ENCODE results near the gene TMEM117.
"Not testable (repeated sequence)": the region's sequence is repeated elsewhere in the genome, so short reads cannot be mapped to it uniquely, and the experiment has no call there.

Gene TMEM117

DNA sequence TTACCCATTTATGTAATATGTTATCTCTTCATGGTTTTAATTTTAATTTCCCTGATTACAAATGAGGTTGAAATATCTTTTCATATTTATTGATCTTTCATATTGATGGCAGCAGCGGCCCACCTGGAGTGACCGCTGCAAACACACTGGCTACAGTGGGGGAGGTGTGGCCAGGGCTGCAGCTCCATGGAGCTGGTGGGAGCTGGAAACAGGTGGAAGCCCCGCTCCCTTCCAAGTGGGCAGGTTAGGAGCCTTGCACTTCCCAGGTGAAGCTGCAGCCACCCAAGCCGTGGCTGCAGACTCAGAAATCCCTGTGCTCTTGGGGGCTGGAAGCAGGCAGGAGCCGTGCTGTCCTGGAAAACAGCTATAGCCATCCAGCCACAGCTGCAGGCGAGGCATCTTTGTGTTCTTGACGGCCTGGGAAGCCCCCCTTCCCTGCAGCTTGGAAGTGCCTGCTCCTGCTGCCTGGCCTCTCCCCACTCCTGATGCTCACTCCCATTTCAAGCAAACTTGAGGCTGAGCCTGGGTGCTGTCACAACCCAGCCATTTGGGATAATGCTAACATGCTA is 201.1 kb downstream of the TMEM117 start:
- H3K27ac ChIP-seq (ENCODE audit: low read length), result no peak overlapping the region
- no peak overlapping the region for H3K4me3 ChIP-seq (ENCODE audit: low read length)
- H3K9ac ChIP-seq (ENCODE audit: low read depth, low read length), result no peak overlapping the region
- no peaks in the 10 kb centered on the region for H3K36me3 ChIP-seq (ENCODE audit: insufficient read depth, low read depth, low read length)
- no peaks in the 10 kb centered on the region for H3K4me1 ChIP-seq (ENCODE audit: insufficient read depth, low read length)
- peaks cover 3% of the 10 kb centered on the region; the same call in 1 of the 2 replicates for H3K9me3 ChIP-seq (ENCODE audit: insufficient read depth, low read depth, low read length)
- no peaks in the 10 kb centered on the region for H3K27me3 ChIP-seq (ENCODE audit: insufficient read depth, low read length)

DNA sequence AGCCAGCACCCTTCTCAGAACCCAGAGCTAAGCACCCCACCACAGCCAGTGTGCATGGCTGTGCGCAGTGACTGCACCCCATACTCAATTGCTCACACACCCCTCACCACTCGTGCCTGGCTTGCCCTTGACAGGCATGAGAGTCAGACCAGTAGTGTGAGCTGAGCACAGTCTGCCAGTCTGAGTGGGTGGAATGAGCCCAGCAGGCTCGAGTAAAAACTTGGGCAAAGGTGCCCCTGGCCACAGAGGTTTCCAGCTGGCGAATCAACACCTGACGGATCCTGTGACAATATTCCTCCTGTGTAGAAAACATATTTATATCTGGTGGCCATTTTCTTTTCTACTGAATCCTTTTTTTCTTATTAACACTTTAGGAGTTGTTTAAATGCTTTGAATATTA is 202.5 kb downstream of the TMEM117 start:
- Histone ChIP-seq H3K27ac (ENCODE audit: low read length) (no peak overlapping the region), H3K4me1 (ENCODE audit: insufficient read depth, low read length) (no peaks in the 10 kb centered on the region), H3K4me3 (ENCODE audit: low read length) (no peak overlapping the region), H3K27me3 (ENCODE audit: insufficient read depth, low read length) (no peaks in the 10 kb centered on the region), H3K36me3 (ENCODE audit: insufficient read depth, low read depth, low read length) (no peaks in the 10 kb centered on the region), H3K9me3 (ENCODE audit: insufficient read depth, low read depth, low read length) (no peaks in the 10 kb centered on the region; the same call in 1 of the 2 replicates), H3K9ac (ENCODE audit: low read depth, low read length) (no peak overlapping the region)

DNA sequence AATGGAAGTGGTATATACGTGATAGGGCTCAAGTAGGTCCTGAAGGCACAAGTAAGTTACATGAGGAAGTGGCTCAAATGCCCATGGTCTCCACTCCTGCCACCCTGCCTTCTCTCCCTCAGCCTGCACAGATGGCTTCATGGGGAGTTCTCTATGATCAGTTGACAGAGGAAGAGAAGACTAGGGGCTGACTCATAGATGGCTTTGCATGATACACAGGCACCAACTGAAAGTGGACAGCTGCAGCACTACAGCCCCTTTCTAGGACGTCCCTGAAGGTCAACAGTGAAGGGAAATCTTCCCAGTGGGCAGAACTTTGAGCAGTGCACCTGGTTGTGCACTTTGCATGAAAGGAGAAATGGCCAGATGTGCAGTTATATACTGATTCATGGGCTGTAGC is 208.6 kb downstream of the TMEM117 start:
- not testable (repeated sequence) for H3K36me3 ChIP-seq (ENCODE audit: insufficient read depth, low read depth, low read length); H3K4me3 ChIP-seq (ENCODE audit: low read length); H3K9me3 ChIP-seq (ENCODE audit: insufficient read depth, low read depth, low read length); H3K4me1 ChIP-seq (ENCODE audit: insufficient read depth, low read length); H3K9ac ChIP-seq (ENCODE audit: low read depth, low read length); H3K27me3 ChIP-seq (ENCODE audit: insufficient read depth, low read length); H3K27ac ChIP-seq (ENCODE audit: low read length)

DNA sequence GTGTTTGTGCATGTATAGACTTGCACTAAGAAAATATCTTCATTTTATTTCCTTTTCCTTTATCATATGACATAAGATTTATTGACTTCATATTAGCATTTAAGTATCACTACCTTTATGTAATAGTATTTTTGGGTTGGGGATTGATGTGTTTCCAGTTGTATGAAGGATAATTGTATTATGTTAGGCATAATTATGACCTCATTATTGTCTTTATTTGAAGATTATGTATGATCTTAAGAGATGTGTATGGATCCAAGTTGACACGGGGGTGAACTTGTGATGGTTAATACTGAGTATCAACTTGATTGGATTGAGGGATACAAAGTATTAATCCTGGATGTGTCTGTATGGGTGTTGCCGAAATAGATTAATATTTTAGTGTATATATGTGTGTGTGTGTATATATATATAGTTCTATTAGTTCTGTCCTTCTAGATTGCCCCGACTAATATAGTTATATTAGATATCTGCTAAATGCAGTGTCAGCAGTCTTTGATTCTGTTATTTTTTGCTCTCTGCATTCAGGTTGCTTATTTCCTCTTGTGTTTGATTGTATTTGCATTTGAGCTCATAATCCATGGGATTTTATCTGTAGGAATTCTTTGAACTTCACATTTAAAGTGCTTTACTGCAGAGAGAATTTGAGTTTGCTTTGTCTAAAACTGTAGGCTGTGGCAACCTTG is 211.0 kb downstream of the TMEM117 start:
- no peak overlapping the region for H3K9ac ChIP-seq (ENCODE audit: low read depth, low read length)
- no peaks in the 10 kb centered on the region for H3K4me1 ChIP-seq (ENCODE audit: insufficient read depth, low read length)
- no peaks in the 10 kb centered on the region for H3K9me3 ChIP-seq (ENCODE audit: insufficient read depth, low read depth, low read length)
- H3K4me3 ChIP-seq (ENCODE audit: low read length), result no peak overlapping the region
- no peak overlapping the region for H3K27ac ChIP-seq (ENCODE audit: low read length)
- H3K36me3 ChIP-seq (ENCODE audit: insufficient read depth, low read depth, low read length), result no peaks in the 10 kb centered on the region
- H3K27me3 ChIP-seq (ENCODE audit: insufficient read depth, low read length), result no peaks in the 10 kb centered on the region

DNA sequence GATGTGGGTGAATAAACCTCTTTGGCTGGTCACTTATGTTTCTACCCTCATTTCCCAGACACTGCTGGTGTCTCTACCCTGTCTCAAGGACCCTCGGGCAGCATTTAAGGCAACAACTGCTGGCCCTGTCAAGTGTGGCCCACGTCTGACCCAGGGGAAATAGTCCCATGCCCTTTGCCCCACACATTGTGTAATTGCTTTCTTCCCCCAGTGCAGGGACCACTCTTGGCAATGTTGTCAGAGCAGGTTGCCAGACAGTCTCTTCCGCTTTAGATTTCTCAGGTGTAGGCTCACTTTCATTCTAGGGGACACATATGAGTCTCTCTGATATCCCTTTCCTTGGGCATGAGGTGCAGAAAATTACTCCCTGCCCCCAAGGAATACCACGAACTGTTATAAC is 216.7 kb downstream of the TMEM117 start:
- Histone ChIP-seq H3K36me3 (ENCODE audit: insufficient read depth, low read depth, low read length) (no peaks in the 10 kb centered on the region), H3K9me3 (ENCODE audit: insufficient read depth, low read depth, low read length) (no peaks in the 10 kb centered on the region), H3K4me3 (ENCODE audit: low read length) (no peak overlapping the region), H3K9ac (ENCODE audit: low read depth, low read length) (no peak overlapping the region), H3K4me1 (ENCODE audit: insufficient read depth, low read length) (no peaks in the 10 kb centered on the region), H3K27me3 (ENCODE audit: insufficient read depth, low read length) (no peaks in the 10 kb centered on the region), H3K27ac (ENCODE audit: low read length) (no peak overlapping the region)

DNA sequence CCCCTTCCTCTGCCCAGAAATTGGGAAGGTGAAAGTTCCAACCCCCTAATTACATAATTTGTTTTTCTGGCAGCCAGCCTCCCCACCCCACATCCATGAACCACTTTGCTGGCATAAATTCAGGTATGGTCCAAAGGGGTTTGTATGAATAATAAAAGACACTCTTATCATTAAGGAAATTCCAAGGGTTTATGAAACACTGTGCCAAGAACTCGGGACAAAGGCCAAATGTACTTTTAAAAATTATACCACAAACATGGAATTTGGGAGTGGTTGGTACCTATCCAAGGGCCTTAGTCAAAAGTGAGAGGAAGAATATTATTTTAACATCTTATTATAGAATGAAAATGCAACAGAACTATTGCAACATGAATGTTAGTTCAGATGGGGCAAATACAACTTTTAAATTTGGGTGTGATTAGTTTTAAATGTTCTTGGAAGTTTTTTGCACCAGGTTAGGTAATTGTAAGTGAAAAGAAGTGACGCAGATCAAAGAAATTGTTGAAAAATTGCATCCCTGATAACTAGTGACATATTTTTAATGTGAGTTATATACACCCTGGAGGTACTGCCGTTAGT is 217.8 kb downstream of the TMEM117 start:
- Histone ChIP-seq H3K4me1 (ENCODE audit: insufficient read depth, low read length) (no peaks in the 10 kb centered on the region), H3K36me3 (ENCODE audit: insufficient read depth, low read depth, low read length) (no peaks in the 10 kb centered on the region), H3K27me3 (ENCODE audit: insufficient read depth, low read length) (no peaks in the 10 kb centered on the region), H3K9ac (ENCODE audit: low read depth, low read length) (no peak overlapping the region), H3K9me3 (ENCODE audit: insufficient read depth, low read depth, low read length) (no peaks in the 10 kb centered on the region), H3K4me3 (ENCODE audit: low read length) (no peak overlapping the region), H3K27ac (ENCODE audit: low read length) (no peak overlapping the region)

DNA sequence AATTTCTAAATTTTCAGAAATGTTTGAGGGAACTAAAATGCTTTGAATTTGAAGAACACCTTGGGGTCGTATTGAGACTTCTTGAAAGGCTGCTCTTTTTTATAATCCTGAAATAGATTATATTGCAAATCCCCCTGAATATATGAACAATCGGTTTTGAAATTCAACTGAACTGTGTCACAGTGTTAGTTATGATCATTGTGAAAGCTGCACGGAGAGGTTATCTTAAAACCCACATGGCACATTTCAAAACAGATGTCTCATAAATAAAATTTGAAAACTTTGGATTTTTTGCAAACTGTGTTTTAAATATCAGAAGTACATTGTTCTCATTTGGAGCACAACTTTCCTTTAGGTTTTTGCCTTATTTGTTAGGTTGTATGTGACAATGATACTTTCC is 218.4 kb downstream of the TMEM117 start:
- no peak overlapping the region for H3K27ac ChIP-seq (ENCODE audit: low read length)
- no peaks in the 10 kb centered on the region for H3K4me1 ChIP-seq (ENCODE audit: insufficient read depth, low read length)
- H3K9me3 ChIP-seq (ENCODE audit: insufficient read depth, low read depth, low read length), result no peaks in the 10 kb centered on the region
- H3K27me3 ChIP-seq (ENCODE audit: insufficient read depth, low read length), result no peaks in the 10 kb centered on the region
- H3K9ac ChIP-seq (ENCODE audit: low read depth, low read length), result no peak overlapping the region
- H3K36me3 ChIP-seq (ENCODE audit: insufficient read depth, low read depth, low read length), result no peaks in the 10 kb centered on the region
- H3K4me3 ChIP-seq (ENCODE audit: low read length), result no peak overlapping the region

DNA sequence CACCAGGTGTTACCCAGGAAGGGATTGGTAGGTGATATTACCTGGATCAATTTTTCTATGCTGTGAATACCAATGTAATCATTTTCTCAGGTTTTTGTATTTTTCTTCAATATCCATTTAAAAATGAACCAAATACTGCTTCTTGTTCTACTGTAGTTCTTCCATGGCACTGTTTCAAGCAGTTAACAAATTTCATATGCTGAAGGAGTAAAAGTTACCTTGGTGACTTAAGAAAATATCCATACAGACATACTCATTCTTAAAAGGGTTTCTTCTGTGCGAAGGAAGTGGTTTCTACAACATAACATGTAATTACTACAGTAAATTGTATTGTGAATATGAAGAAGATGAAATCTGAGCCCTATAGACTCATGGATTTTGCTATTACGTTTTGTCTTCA is 222.5 kb downstream of the TMEM117 start:
- H3K27ac ChIP-seq (ENCODE audit: low read length), result no peak overlapping the region
- H3K9ac ChIP-seq (ENCODE audit: low read depth, low read length), result no peak overlapping the region
- no peaks in the 10 kb centered on the region for H3K27me3 ChIP-seq (ENCODE audit: insufficient read depth, low read length)

DNA sequence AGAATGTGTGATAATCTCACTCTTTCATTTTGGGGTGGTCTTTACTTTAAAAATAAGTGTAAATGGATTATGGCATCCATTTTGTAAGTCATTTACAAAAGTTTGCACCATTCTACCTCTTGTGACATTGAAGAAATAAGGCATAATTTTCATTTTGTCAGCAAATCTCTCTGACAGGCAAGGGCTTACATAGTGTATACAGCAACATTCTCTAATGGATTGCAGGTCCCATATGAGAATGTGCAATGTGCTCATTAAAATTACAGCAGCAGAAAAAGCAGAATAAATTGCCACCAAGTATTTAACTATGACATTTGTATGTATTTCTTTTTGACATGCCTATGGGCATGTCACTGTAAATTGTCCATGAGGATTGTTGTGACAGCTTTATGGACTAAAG is 223.6 kb downstream of the TMEM117 start:
- H3K36me3 ChIP-seq (ENCODE audit: insufficient read depth, low read depth, low read length), result no peaks in the 10 kb centered on the region
- no peaks in the 10 kb centered on the region for H3K27me3 ChIP-seq (ENCODE audit: insufficient read depth, low read length)
- no peaks in the 10 kb centered on the region for H3K4me1 ChIP-seq (ENCODE audit: insufficient read depth, low read length)
- H3K27ac ChIP-seq (ENCODE audit: low read length), result no peak overlapping the region
- H3K4me3 ChIP-seq (ENCODE audit: low read length), result no peak overlapping the region
- H3K9me3 ChIP-seq (ENCODE audit: insufficient read depth, low read depth, low read length), result no peaks in the 10 kb centered on the region
- no peak overlapping the region for H3K9ac ChIP-seq (ENCODE audit: low read depth, low read length)

More for the DNA sequence above, 222.5 kb downstream of the TMEM117 start:
- no peak overlapping the region for H3K4me3 ChIP-seq (ENCODE audit: low read length)
- no peaks in the 10 kb centered on the region for H3K36me3 ChIP-seq (ENCODE audit: insufficient read depth, low read depth, low read length)
- H3K4me1 ChIP-seq (ENCODE audit: insufficient read depth, low read length), result no peaks in the 10 kb centered on the region
- no peaks in the 10 kb centered on the region for H3K9me3 ChIP-seq (ENCODE audit: insufficient read depth, low read depth, low read length)

DNA sequence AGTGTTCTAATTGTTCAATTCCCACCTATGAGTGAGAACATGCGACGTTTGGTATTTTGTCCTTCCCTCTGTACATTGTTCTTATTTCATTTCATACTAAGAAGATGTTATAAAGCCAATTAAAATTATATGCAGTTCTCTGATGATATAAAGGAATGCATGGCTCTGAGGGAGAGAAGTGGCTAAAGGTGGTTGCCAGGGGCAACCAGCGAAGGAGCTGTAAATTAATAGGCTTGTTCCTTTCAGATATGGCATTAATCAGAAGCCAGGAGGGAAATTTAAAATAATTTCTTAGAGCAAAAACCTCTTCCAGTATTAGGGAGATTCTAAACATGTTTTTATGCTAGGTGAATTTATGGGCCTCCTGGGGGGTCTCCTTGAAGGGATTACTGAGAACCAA is 227.8 kb downstream of the TMEM117 start:
- H3K27me3 ChIP-seq (ENCODE audit: insufficient read depth, low read length), result no peaks in the 10 kb centered on the region

DNA sequence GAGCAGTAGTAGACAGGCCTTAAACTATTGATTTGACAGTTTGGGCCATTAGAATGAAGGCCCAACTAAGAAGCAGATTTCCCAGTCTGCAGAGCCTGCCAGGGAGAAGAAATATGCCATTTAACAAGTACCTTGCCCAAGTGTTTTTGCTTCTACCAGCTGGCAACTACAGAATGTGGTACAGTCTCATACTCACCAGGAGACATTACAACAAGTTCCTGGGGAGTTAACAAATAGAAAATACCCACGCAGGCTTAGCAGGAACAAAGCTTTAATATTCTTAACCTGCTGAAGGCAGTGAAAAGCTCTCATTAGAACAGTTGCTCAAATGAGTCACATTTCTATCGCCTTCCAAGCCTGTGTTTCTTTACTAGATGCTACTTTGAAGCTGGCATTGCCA is 241.0 kb downstream of the TMEM117 start:
- no peaks in the 10 kb centered on the region for H3K36me3 ChIP-seq (ENCODE audit: insufficient read depth, low read depth, low read length)
- H3K4me1 ChIP-seq (ENCODE audit: insufficient read depth, low read length), result no peaks in the 10 kb centered on the region
- no peaks in the 10 kb centered on the region for H3K27me3 ChIP-seq (ENCODE audit: insufficient read depth, low read length)
- H3K4me3 ChIP-seq (ENCODE audit: low read length), result no peak overlapping the region
- H3K9ac ChIP-seq (ENCODE audit: low read depth, low read length), result no peak overlapping the region
- H3K27ac ChIP-seq (ENCODE audit: low read length), result no peak overlapping the region
- H3K9me3 ChIP-seq (ENCODE audit: insufficient read depth, low read depth, low read length), result no peaks in the 10 kb centered on the region

More for the DNA sequence above, 227.8 kb downstream of the TMEM117 start:
- no peaks in the 10 kb centered on the region for H3K9me3 ChIP-seq (ENCODE audit: insufficient read depth, low read depth, low read length)
- no peak overlapping the region for H3K27ac ChIP-seq (ENCODE audit: low read length)
- no peak overlapping the region for H3K9ac ChIP-seq (ENCODE audit: low read depth, low read length)
- no peaks in the 10 kb centered on the region for H3K4me1 ChIP-seq (ENCODE audit: insufficient read depth, low read length)
- H3K4me3 ChIP-seq (ENCODE audit: low read length), result no peak overlapping the region
- no peaks in the 10 kb centered on the region for H3K36me3 ChIP-seq (ENCODE audit: insufficient read depth, low read depth, low read length)

DNA sequence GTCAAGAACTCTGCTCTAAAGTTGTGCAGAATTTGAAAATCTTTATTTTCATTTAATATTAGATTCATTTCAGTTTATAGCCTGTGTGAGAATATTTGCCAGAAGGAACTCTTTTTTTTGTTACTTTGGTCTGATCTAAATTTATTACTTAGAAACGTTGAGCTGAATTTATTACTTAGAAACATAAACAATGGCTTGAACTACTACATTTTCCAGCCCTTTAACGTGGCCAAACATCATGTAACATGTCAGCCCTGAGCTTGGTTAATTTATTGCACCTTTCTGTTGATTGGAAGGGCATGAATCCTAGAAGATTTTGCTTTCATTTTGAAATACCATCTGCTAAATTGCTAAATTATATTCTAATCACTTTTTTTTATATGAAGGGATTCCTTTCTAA is 241.4 kb downstream of the TMEM117 start:
- Histone ChIP-seq H3K27me3 (ENCODE audit: insufficient read depth, low read length) (no peaks in the 10 kb centered on the region), H3K9me3 (ENCODE audit: insufficient read depth, low read depth, low read length) (no peaks in the 10 kb centered on the region), H3K4me3 (ENCODE audit: low read length) (no peak overlapping the region), H3K27ac (ENCODE audit: low read length) (no peak overlapping the region), H3K9ac (ENCODE audit: low read depth, low read length) (no peak overlapping the region), H3K4me1 (ENCODE audit: insufficient read depth, low read length) (no peaks in the 10 kb centered on the region), H3K36me3 (ENCODE audit: insufficient read depth, low read depth, low read length) (no peaks in the 10 kb centered on the region)

Measured in iPS-20b (cell line).